WTC11 (cell line): ENCODE measurements around the gene CDH20. TPM values are rescaled to one million over a fixed set of nuclear protein-coding genes. Genes with fewer than 3 reads are reported as not detected.

Experiments
- ATAC-seq: fragments of 200-7000 bp; cut with Tn5 transposase; 2 replicates; pipeline ENCODE4 v1.10.0; 2021; ENCODE audit warnings: mild to moderate bottlenecking, moderate library complexity
- CTCF ChIA-PET: fragments of 300-600 bp; sonication (Branson Sonifier 250); formaldehyde crosslinking; loops from one replicate; lab custom pipeline; 2021; ENCODE audit warnings: antibody characterized with exemption; lab: Charles Lee
- POLR2A ChIA-PET: fragments of 350-600 bp; sonication (Branson Sonifier 250); formaldehyde crosslinking; loops from one replicate; lab custom pipeline; 2021; ENCODE audit warnings: antibody characterized with exemption; lab: Charles Lee
- DNase-seq: peaks from one replicate; pipeline ENCODE4 v3.0.0; 2021; ENCODE audit warnings: low spot score
- H3K27ac Mint-ChIP-seq: 2 replicates; pipeline ENCODE4 v1.8.0; 2021; ENCODE audit warnings: mixed read lengths
- H3K27me3 Mint-ChIP-seq: 2 replicates; pipeline ENCODE4 v1.8.0; 2021; ENCODE audit warnings: low read depth, mild to moderate bottlenecking, moderate library complexity, mixed read lengths
- H3K36me3 Mint-ChIP-seq: 2 replicates; pipeline ENCODE4 v1.8.0; 2021; ENCODE audit warnings: mixed read lengths
- H3K4me1 Mint-ChIP-seq: 2 replicates; pipeline ENCODE4 v1.8.0; 2022; ENCODE audit warnings: mixed read lengths
- H3K4me3 Mint-ChIP-seq: 2 replicates; pipeline ENCODE4 v1.8.0; 2021; ENCODE audit warnings: mild to moderate bottlenecking, moderate library complexity, mixed read lengths
- H3K9me3 Mint-ChIP-seq: 2 replicates; pipeline ENCODE4 v1.8.0; 2021; ENCODE audit warnings: mixed read lengths
- CREB1 ChIP-seq: sonication (generic); formaldehyde crosslinking; IDR thresholded peaks from 2 replicates; pipeline ENCODE4 v1.8.0; 2023; ENCODE audit warnings: mild to moderate bottlenecking, missing genetic modification reagents
- ESRRA ChIP-seq: sonication (generic); formaldehyde crosslinking; IDR thresholded peaks from 2 replicates; pipeline ENCODE4 v1.8.1; 2022; ENCODE audit warnings: mild to moderate bottlenecking, missing genetic modification reagents, borderline replicate concordance
- GABPB1 ChIP-seq: sonication (generic); formaldehyde crosslinking; IDR thresholded peaks from 2 replicates; pipeline ENCODE4 v1.8.1; 2023; ENCODE audit warnings: mild to moderate bottlenecking, missing genetic modification reagents
- KAT7 ChIP-seq: sonication (generic); formaldehyde crosslinking; IDR thresholded peaks from 2 replicates; pipeline ENCODE4 v1.8.1; 2023; ENCODE audit warnings: missing genetic modification reagents, mild to moderate bottlenecking, borderline replicate concordance
- OVOL2 ChIP-seq: fragments of 250-450 bp; sonication (Bioruptor Pico); IDR thresholded peaks from 2 replicates; pipeline ENCODE4 v1.9.0; 2021; ENCODE audit warnings: mild to moderate bottlenecking, borderline replicate concordance
- ZNF121 ChIP-seq: sonication (generic); formaldehyde crosslinking; IDR thresholded peaks from 2 replicates; pipeline ENCODE4 v1.8.0; 2023; ENCODE audit warnings: missing genetic modification reagents
- ZNF138 ChIP-seq: sonication (generic); formaldehyde crosslinking; conservative IDR thresholded peaks from 2 replicates; pipeline ENCODE4 v1.8.1; 2022; ENCODE audit warnings: mild to moderate bottlenecking, moderate library complexity, missing genetic modification reagents
- ZNF219 ChIP-seq: sonication (generic); formaldehyde crosslinking; IDR thresholded peaks from 2 replicates; pipeline ENCODE4 v1.8.0; 2023; ENCODE audit warnings: missing genetic modification reagents, mild to moderate bottlenecking, borderline replicate concordance
- ZNF263 ChIP-seq: sonication (generic); formaldehyde crosslinking; IDR thresholded peaks from 2 replicates; pipeline ENCODE4 v1.8.1; 2022; ENCODE audit warnings: low read depth, mild to moderate bottlenecking, moderate library complexity, missing genetic modification reagents
- ZNF416 ChIP-seq: fragments of 250-450 bp; sonication (Bioruptor Pico); IDR thresholded peaks from 2 replicates; pipeline ENCODE4 v1.9.0; 2021; ENCODE audit warnings: mild to moderate bottlenecking, inconsistent platforms
- total RNA-seq: library from RNA; stranded (reverse); gene quantifications from 3 replicates; pipeline ENCODE4 v1.2.3, GENCODE V29; 2021
- TF ChIP-seq, protein P1 (sequence below): sonication (generic); formaldehyde crosslinking; IDR thresholded peaks from 2 replicates; pipeline ENCODE4 v1.8.0; 2022; ENCODE audit warnings: missing genetic modification reagents
- TF ChIP-seq, protein P2 (sequence below): fragments of 200-600 bp; IDR thresholded peaks from 2 replicates; pipeline ENCODE4 v1.8.0; 2022; ENCODE audit warnings: antibody characterized with exemption
- TF ChIP-seq, protein P3 (sequence below): sonication (generic); formaldehyde crosslinking; IDR thresholded peaks from 2 replicates; pipeline ENCODE4 v1.8.1; 2023; ENCODE audit warnings: mild to moderate bottlenecking, missing genetic modification reagents, borderline replicate concordance
- TF ChIP-seq, protein P4 (sequence below): fragments of 250-450 bp; sonication (Bioruptor Pico); IDR thresholded peaks from 2 replicates; pipeline ENCODE4 v1.9.0; 2021; ENCODE audit warnings: mild to moderate bottlenecking, borderline replicate concordance
- TF ChIP-seq, protein P5 (sequence below): sonication (generic); formaldehyde crosslinking; IDR thresholded peaks from 2 replicates; pipeline ENCODE4 v1.8.0; 2022; ENCODE audit warnings: mild to moderate bottlenecking, missing genetic modification reagents
- TF ChIP-seq, protein P6 (sequence below): sonication (generic); formaldehyde crosslinking; IDR thresholded peaks from 2 replicates; pipeline ENCODE4 v1.8.1; 2023; ENCODE audit warnings: mild to moderate bottlenecking, missing genetic modification reagents, moderate library complexity
- TF ChIP-seq, protein P7 (sequence below): sonication (generic); formaldehyde crosslinking; IDR thresholded peaks from 2 replicates; pipeline ENCODE4 v1.8.1; 2023; ENCODE audit warnings: mild to moderate bottlenecking, missing genetic modification reagents
- TF ChIP-seq, protein P8 (sequence below): sonication (generic); formaldehyde crosslinking; IDR thresholded peaks from 2 replicates; pipeline ENCODE4 v1.8.1; 2022; ENCODE audit warnings: low read depth, missing genetic modification reagents, borderline replicate concordance

CDH20 gene
- total RNA-seq, 1 experiment from 2014 or later: 0.39 TPM

DNA sequence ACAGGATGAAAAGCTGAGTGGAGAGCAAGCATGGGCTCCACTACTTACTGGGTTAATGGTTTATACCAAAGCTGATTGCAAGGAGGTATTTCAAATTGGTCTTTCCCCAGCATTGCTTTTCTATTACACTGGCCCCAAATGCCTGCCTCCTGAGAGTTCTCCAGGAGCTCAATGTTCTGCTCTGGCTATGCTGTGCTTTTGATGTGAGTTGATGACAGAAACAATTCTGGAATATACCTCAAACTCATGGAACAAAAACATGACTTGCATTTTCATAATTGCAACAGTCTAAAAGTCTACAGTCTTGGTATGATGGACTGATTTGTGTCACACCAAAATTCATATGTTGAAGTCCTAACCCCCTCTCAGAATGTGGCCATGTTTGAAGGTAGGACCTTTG lies 258.0 kb downstream of the CDH20 start:
- TF ChIP-seq CREB1 (CRISPR knock-in tag) (no peak), ZNF416 (no peak), ZNF219 (CRISPR knock-in tag) (no peak), ZNF263 (CRISPR knock-in tag) (no peak), GABPB1 (CRISPR knock-in tag) (no peak), ESRRA (no peak), OVOL2 (CRISPR knock-in tag) (no peak), ZNF121 (CRISPR knock-in tag) (no peak), KAT7 (no peak), ZNF138 (CRISPR knock-in tag) (no peak)
- TF ChIP-seq, protein P1, sequence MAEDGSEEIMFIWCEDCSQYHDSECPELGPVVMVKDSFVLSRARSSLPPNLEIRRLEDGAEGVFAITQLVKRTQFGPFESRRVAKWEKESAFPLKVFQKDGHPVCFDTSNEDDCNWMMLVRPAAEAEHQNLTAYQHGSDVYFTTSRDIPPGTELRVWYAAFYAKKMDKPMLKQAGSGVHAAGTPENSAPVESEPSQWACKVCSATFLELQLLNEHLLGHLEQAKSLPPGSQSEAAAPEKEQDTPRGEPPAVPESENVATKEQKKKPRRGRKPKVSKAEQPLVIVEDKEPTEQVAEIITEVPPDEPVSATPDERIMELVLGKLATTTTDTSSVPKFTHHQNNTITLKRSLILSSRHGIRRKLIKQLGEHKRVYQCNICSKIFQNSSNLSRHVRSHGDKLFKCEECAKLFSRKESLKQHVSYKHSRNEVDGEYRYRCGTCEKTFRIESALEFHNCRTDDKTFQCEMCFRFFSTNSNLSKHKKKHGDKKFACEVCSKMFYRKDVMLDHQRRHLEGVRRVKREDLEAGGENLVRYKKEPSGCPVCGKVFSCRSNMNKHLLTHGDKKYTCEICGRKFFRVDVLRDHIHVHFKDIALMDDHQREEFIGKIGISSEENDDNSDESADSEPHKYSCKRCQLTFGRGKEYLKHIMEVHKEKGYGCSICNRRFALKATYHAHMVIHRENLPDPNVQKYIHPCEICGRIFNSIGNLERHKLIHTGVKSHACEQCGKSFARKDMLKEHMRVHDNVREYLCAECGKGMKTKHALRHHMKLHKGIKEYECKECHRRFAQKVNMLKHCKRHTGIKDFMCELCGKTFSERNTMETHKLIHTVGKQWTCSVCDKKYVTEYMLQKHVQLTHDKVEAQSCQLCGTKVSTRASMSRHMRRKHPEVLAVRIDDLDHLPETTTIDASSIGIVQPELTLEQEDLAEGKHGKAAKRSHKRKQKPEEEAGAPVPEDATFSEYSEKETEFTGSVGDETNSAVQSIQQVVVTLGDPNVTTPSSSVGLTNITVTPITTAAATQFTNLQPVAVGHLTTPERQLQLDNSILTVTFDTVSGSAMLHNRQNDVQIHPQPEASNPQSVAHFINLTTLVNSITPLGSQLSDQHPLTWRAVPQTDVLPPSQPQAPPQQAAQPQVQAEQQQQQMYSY (CRISPR knock-in tag): no peak
- TF ChIP-seq, protein P2, sequence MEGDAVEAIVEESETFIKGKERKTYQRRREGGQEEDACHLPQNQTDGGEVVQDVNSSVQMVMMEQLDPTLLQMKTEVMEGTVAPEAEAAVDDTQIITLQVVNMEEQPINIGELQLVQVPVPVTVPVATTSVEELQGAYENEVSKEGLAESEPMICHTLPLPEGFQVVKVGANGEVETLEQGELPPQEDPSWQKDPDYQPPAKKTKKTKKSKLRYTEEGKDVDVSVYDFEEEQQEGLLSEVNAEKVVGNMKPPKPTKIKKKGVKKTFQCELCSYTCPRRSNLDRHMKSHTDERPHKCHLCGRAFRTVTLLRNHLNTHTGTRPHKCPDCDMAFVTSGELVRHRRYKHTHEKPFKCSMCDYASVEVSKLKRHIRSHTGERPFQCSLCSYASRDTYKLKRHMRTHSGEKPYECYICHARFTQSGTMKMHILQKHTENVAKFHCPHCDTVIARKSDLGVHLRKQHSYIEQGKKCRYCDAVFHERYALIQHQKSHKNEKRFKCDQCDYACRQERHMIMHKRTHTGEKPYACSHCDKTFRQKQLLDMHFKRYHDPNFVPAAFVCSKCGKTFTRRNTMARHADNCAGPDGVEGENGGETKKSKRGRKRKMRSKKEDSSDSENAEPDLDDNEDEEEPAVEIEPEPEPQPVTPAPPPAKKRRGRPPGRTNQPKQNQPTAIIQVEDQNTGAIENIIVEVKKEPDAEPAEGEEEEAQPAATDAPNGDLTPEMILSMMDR: no peak
- TF ChIP-seq, protein P3, sequence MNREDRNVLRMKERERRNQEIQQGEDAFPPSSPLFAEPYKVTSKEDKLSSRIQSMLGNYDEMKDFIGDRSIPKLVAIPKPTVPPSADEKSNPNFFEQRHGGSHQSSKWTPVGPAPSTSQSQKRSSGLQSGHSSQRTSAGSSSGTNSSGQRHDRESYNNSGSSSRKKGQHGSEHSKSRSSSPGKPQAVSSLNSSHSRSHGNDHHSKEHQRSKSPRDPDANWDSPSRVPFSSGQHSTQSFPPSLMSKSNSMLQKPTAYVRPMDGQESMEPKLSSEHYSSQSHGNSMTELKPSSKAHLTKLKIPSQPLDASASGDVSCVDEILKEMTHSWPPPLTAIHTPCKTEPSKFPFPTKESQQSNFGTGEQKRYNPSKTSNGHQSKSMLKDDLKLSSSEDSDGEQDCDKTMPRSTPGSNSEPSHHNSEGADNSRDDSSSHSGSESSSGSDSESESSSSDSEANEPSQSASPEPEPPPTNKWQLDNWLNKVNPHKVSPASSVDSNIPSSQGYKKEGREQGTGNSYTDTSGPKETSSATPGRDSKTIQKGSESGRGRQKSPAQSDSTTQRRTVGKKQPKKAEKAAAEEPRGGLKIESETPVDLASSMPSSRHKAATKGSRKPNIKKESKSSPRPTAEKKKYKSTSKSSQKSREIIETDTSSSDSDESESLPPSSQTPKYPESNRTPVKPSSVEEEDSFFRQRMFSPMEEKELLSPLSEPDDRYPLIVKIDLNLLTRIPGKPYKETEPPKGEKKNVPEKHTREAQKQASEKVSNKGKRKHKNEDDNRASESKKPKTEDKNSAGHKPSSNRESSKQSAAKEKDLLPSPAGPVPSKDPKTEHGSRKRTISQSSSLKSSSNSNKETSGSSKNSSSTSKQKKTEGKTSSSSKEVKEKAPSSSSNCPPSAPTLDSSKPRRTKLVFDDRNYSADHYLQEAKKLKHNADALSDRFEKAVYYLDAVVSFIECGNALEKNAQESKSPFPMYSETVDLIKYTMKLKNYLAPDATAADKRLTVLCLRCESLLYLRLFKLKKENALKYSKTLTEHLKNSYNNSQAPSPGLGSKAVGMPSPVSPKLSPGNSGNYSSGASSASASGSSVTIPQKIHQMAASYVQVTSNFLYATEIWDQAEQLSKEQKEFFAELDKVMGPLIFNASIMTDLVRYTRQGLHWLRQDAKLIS: no peak
- TF ChIP-seq, protein P4, sequence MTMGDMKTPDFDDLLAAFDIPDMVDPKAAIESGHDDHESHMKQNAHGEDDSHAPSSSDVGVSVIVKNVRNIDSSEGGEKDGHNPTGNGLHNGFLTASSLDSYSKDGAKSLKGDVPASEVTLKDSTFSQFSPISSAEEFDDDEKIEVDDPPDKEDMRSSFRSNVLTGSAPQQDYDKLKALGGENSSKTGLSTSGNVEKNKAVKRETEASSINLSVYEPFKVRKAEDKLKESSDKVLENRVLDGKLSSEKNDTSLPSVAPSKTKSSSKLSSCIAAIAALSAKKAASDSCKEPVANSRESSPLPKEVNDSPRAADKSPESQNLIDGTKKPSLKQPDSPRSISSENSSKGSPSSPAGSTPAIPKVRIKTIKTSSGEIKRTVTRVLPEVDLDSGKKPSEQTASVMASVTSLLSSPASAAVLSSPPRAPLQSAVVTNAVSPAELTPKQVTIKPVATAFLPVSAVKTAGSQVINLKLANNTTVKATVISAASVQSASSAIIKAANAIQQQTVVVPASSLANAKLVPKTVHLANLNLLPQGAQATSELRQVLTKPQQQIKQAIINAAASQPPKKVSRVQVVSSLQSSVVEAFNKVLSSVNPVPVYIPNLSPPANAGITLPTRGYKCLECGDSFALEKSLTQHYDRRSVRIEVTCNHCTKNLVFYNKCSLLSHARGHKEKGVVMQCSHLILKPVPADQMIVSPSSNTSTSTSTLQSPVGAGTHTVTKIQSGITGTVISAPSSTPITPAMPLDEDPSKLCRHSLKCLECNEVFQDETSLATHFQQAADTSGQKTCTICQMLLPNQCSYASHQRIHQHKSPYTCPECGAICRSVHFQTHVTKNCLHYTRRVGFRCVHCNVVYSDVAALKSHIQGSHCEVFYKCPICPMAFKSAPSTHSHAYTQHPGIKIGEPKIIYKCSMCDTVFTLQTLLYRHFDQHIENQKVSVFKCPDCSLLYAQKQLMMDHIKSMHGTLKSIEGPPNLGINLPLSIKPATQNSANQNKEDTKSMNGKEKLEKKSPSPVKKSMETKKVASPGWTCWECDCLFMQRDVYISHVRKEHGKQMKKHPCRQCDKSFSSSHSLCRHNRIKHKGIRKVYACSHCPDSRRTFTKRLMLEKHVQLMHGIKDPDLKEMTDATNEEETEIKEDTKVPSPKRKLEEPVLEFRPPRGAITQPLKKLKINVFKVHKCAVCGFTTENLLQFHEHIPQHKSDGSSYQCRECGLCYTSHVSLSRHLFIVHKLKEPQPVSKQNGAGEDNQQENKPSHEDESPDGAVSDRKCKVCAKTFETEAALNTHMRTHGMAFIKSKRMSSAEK: no peak
- TF ChIP-seq, protein P5, sequence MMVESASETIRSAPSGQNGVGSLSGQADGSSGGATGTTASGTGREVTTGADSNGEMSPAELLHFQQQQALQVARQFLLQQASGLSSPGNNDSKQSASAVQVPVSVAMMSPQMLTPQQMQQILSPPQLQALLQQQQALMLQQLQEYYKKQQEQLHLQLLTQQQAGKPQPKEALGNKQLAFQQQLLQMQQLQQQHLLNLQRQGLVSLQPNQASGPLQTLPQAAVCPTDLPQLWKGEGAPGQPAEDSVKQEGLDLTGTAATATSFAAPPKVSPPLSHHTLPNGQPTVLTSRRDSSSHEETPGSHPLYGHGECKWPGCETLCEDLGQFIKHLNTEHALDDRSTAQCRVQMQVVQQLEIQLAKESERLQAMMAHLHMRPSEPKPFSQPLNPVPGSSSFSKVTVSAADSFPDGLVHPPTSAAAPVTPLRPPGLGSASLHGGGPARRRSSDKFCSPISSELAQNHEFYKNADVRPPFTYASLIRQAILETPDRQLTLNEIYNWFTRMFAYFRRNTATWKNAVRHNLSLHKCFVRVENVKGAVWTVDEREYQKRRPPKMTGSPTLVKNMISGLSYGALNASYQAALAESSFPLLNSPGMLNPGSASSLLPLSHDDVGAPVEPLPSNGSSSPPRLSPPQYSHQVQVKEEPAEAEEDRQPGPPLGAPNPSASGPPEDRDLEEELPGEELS (CRISPR knock-in tag): no peak
- TF ChIP-seq, protein P6, sequence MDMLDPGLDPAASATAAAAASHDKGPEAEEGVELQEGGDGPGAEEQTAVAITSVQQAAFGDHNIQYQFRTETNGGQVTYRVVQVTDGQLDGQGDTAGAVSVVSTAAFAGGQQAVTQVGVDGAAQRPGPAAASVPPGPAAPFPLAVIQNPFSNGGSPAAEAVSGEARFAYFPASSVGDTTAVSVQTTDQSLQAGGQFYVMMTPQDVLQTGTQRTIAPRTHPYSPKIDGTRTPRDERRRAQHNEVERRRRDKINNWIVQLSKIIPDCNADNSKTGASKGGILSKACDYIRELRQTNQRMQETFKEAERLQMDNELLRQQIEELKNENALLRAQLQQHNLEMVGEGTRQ: no peak
- TF ChIP-seq, protein P7, sequence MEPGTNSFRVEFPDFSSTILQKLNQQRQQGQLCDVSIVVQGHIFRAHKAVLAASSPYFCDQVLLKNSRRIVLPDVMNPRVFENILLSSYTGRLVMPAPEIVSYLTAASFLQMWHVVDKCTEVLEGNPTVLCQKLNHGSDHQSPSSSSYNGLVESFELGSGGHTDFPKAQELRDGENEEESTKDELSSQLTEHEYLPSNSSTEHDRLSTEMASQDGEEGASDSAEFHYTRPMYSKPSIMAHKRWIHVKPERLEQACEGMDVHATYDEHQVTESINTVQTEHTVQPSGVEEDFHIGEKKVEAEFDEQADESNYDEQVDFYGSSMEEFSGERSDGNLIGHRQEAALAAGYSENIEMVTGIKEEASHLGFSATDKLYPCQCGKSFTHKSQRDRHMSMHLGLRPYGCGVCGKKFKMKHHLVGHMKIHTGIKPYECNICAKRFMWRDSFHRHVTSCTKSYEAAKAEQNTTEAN: no peak
- TF ChIP-seq, protein P8, sequence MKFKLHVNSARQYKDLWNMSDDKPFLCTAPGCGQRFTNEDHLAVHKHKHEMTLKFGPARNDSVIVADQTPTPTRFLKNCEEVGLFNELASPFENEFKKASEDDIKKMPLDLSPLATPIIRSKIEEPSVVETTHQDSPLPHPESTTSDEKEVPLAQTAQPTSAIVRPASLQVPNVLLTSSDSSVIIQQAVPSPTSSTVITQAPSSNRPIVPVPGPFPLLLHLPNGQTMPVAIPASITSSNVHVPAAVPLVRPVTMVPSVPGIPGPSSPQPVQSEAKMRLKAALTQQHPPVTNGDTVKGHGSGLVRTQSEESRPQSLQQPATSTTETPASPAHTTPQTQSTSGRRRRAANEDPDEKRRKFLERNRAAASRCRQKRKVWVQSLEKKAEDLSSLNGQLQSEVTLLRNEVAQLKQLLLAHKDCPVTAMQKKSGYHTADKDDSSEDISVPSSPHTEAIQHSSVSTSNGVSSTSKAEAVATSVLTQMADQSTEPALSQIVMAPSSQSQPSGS (CRISPR knock-in tag): no peak
- Mint-ChIP-seq H3K4me3 (no peak overlapping the region), H3K9me3 (peaks cover 3% of the 10 kb centered on the region; the same call in 1 of the 2 replicates), H3K27ac (no peak overlapping the region), H3K4me1 (no peaks in the 10 kb centered on the region), H3K27me3 (no peaks in the 10 kb centered on the region; the same call in 1 of the 2 replicates), H3K36me3 (no peaks in the 10 kb centered on the region)
- ATAC-seq (no peak), DNase-seq (no peak)
- CTCF ChIA-PET: no interaction called here
- POLR2A ChIA-PET: no interaction called here
